GM13977 (cell line): ENCODE measurements around the gene RNPEPL1.
"Not testable (repeated sequence)": the region's sequence is repeated elsewhere in the genome, so short reads cannot be mapped to it uniquely, and the experiment has no call there.

Experiments used
- DNase-seq: peaks from one replicate; pipeline ENCODE4 v3.0.0; 2012; ENCODE audit warnings: low spot score
- in situ Hi-C: fragments of 300-500 bp; cut with MboI; formaldehyde crosslinking; loops from one replicate; pipeline ENCODE4 v1.12.0; 2022; ENCODE audit warnings: low sequenced_read_pairs, low pct_unique_long_range_greater_than_20kb, mixed read lengths, inconsistent platforms; ENCODE audit not compliant: unreplicated experiment
- TF ChIP-seq, protein P1 (sequence below): IDR thresholded peaks from 2 replicates; pipeline ENCODE4 v1.5.1; 2012; ENCODE audit warnings: mild to moderate bottlenecking, control low read depth; ENCODE audit not compliant: insufficient read depth; ENCODE audit errors: extremely low read depth, missing control alignments

Gene RNPEPL1

DNA sequence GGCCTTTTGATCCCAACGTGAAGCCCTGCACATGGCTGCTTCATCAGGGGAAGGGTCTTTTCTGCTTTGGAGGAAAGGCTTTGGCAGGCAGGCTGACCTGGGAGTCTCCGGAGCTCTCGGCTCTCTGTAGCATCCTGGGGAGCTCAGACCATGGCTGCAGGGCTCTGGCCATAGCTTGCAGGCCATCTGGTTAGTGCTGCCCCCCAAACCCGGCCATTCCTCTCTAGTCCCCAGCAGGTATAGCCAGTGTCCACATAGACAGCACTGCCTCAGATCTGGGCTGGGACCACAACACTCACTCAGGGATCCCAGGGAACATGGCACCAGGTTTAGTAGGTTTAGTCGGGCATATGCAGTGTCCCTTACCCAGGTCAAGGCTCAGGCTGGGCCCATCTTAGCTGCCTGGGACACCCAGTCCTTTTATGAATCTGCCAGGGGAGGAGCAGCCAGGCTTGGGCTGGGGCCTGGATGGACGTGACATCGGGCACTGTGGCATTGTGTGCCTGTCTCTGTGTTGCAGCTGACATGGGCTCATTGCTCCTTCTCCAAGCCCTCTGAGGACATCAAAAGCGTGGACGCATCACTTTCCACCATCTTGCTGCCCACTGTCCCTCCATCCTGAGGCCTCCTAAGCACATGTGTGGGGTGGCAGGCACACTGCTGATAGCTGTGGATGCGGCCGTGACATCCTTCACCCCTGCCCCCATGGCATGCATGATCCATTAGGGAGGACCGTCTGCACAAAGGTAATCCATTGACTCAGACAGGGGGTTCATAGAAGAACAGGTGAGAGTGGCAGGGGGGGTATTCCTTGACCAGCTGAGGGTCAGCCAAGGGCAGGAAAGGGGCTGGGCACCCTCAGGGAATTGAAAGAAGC lies 37.8 kb downstream of the RNPEPL1 start:
- DNase-seq = peak; percentile 8
- TF ChIP-seq, protein P1, sequence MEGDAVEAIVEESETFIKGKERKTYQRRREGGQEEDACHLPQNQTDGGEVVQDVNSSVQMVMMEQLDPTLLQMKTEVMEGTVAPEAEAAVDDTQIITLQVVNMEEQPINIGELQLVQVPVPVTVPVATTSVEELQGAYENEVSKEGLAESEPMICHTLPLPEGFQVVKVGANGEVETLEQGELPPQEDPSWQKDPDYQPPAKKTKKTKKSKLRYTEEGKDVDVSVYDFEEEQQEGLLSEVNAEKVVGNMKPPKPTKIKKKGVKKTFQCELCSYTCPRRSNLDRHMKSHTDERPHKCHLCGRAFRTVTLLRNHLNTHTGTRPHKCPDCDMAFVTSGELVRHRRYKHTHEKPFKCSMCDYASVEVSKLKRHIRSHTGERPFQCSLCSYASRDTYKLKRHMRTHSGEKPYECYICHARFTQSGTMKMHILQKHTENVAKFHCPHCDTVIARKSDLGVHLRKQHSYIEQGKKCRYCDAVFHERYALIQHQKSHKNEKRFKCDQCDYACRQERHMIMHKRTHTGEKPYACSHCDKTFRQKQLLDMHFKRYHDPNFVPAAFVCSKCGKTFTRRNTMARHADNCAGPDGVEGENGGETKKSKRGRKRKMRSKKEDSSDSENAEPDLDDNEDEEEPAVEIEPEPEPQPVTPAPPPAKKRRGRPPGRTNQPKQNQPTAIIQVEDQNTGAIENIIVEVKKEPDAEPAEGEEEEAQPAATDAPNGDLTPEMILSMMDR = no peak
- in situ Hi-C loops = no loop called here

DNA sequence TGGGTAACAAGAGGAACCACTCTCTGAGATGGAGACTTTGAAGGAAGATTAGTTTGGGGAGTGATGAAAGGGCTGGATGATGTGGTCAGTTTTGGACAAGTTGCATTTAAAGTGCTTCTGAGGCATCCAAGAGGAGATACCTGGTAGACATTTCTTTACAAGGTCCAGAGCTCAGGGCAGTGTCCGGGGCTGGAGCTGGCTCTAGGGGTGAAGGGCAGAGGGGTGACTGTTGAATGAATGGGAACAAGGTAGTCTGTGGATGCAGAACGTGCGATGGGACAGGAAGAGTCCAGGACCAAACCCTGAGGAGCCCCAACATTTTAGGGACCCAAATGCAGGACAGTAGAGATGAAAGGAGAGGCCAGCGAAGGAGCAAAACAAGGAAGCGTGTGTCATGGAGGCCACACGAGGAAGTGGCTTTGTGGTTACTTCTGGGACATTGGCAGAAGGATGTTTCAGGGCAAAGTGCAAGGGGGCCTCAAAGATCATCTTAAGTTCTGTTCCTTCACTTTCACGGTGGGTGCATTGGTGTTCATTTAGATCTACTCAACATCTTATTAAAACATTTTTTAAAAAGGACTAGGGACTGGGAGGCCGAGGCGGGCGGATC lies 43.4 kb downstream of the RNPEPL1 start:
- DNase-seq = no peak
- TF ChIP-seq, protein P1 = no peak
- in situ Hi-C loops = no loop called here

DNA sequence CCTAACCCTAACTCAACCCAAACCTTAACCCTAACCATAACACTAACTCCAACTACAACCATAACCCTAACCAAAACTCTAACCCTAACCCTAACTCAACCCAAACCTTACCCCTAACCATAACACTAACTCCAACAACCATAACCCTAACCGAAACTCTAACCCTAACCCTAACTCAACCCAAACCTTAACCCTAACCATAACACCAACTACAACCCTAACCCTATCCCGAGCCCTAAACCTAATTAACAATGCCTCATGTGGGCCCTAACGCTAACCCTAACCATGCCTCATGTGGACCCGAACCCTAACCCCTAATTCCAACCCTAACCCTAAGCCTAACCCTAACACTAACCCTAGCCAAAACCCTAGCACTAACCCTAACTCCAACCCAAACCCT lies 45.5 kb downstream of the RNPEPL1 start:
- TF ChIP-seq, protein P1 = no peak
- in situ Hi-C loops = no loop called here
- no peak for DNase-seq

DNA sequence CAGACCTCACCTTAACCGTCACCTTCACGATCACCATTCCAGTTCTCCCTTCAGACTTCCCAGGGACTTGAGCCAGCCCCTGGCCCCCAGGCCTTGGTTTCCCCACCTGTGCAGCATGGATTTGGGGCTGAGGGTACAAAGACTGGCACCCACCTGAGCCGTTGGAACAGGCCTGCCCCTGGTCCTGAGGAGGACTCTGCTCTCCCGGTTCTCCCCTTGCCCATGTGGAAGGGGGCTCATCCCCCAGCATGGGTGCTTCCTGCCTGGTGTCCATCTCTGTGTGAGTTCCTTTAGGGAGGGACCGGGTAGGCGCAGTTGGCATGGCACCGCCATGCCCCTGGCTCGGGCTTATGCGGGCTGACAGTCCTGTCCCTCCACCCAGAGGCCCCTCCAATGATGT lies 46.1 kb downstream of the RNPEPL1 start:
- DNase-seq = no peak
- TF ChIP-seq, protein P1 = no peak
- in situ Hi-C loops = no loop called here

DNA sequence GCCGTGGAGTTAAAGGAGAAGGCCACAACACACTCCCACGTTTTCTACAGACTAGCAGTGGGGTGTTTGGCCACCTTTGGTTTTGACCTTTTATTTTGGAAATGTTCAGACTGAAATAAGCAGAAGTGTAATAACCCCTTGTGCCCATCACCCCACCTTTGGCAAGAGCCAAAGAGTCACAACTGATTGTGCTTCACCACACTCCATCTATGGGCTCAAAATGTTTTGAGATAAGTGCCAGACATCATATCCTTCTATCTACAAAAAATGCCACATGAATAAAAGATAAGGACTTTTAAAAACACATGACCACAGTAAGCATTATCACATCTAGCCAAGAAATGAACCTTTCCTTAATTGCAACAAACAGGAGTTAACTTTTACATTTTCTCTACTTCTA lies 47.1 kb downstream of the RNPEPL1 start:
- no peak for DNase-seq
- in situ Hi-C loops = no loop called here
- TF ChIP-seq, protein P1 = no peak

DNA sequence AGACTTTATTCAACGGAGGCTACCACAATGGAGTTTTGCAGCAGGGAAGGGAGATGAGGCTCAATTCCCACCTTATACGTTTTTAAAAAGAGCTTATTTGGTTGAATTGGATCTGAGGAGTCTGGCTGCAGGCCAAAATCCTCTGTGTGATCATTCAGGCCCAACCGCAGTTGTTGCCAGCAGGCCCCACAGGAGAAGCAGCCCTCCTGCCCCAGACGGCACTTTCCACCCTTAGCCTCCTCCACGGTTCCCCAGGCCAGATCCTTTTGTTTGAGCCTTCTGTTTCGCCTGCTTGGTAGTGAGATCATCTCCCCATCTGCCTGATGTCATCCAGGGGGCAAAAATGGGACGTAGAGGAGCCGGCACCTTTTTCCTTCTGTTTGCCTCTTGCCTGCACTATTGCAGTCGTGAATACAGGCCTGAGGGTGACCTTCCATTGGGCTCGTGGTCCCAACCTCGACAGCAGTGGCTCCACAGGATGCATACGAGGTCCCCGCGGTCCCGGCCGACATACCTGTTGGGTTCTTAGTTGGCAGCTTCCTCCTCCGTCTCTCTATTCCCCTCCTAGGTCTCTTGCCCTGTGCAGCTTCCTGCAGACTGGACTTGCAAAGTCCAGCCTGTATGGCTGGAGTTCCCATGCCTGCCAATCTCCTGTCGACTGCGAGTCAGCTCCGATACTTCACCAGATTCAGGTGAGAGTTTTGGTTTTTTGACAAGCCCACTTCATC lies 47.7 kb downstream of the RNPEPL1 start:
- no peak for DNase-seq

DNA sequence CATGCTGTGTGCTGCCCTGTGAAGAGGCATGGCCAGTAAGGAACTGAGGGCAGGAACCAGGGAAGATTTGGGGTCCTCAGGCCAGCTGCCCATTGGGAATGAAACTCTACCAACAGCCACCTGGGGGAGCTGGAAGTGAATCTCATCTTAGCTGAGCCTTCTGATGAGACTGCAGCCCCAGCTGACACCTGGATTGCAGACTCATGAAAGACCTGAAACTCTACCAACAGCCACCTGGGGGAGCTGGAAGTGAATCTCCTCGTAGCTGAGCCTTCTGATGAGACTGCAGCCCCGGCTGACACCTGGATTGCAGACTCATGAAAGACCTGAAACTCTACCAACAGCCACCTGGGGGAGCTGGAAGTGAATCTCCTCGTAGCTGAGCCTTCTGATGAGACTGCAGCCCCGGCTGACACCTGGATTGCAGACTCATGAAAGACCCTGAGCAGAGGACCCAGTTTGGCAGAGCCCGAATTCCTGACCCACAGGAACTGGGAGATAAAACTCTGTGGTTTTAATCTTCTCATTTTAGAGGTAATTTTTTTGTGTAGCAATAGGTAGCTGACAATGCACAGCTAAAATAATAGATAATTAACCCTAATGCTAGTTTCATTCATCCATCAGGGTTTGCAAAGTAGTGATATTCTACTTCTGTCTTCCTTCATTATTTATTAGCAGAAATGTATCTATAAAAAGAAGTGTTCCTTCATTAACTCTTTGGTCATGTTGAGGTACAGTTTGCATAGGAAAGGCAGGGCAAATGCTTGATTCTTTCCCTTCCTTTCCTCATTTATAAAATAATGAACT lies 48.8 kb downstream of the RNPEPL1 start:
- DNase-seq, in situ Hi-C loops: not testable (repeated sequence)

More for the DNA sequence above, 47.7 kb downstream of the RNPEPL1 start:
- TF ChIP-seq, protein P1 = no peak
- in situ Hi-C loops = no loop called here
